ENCODE measurements around the gene RUFY2. TPM values are rescaled to one million over a fixed set of nuclear protein-coding genes. Genes with fewer than 3 reads are reported as not detected.

The RUFY2 gene
- total and polyA plus RNA-seq, 5 experiments from 2014 or later, result 5.0 to 30.0 (median 6.8) TPM

- Mint-ChIP-seq H3K4me1 (peaks cover 2 to 8% (median 5%) of the 10 kb centered on the region in 4 donors), H3K27me3 (no peaks in the 10 kb centered on the region), H3K9me3 (no peaks in the 10 kb centered on the region), H3K27ac (peak overlapping the region in 9 of 10 donors; percentile 57 to 90 (median 86)), H3K4me3 (no peak overlapping the region), H3K36me3 (peaks cover 0 to 47% (median 0%) of the 10 kb centered on the region in 3 donors)
- POLR2A ChIA-PET, result interaction anchor here (0.7 to 6.0 kb wide), 3 partner anchors 15 to 226 kb away, joined by 3 to 38 read pairs (median 5); partner anchors contain the start of genes HNRNPH3 and PBLD
- DNase-seq (peak; percentile 14 to 69 (median 38)), ATAC-seq (peak; percentile 66 to 67)
These were observed 58.8 kb downstream of the RUFY2 start for GRCh38 chr10:68348265-68348741.

GRCh38 chr10:68346774-68347173 is 60.3 kb downstream of the RUFY2 start:
- no peak for DNase-seq
- no peak for ATAC-seq
- H3K36me3 Mint-ChIP-seq, result peaks cover 3 to 47% (median 5%) of the 10 kb centered on the region in 3 donors
- no peak overlapping the region for H3K4me3 Mint-ChIP-seq
- peaks cover 2 to 8% (median 6%) of the 10 kb centered on the region in 4 donors for H3K4me1 Mint-ChIP-seq
- H3K9me3 Mint-ChIP-seq, result no peaks in the 10 kb centered on the region
- peak overlapping the region in 9 of 10 donors; percentile 6 to 90 (median 61) for H3K27ac Mint-ChIP-seq
- POLR2A ChIA-PET, result interaction anchor here (1.0 to 6.0 kb wide), 2 partner anchors 13 to 27 kb away, joined by 3 to 38 read pairs; partner anchors contain the start of genes HNRNPH3 and PBLD
- no peaks in the 10 kb centered on the region for H3K27me3 Mint-ChIP-seq

DNA sequence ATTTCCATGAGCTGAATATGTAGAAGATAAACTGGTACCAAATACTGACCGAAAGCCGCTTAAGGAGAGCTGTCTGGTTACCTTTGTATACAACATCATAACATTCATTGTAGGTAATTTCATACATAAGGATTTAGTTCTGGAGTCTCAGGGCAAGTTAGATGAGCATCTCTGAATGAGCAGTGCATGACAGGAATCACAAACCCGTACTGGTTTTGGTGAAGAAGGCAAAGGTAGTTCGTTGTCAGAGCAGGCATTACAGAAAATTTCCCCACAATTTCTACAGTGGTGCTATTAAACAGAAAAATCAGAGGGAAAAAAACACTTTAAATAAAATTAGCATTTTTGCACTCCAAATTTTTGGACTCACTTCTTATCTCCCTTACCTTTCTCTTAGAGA is 61.5 kb downstream of the RUFY2 start:
- DNase-seq (no peak), ATAC-seq (no peak)
- Mint-ChIP-seq H3K27ac (peak overlapping the region in 6 of 10 donors; percentile 1 to 90 (median 36)), H3K9me3 (no peaks in the 10 kb centered on the region), H3K27me3 (no peaks in the 10 kb centered on the region), H3K4me3 (no peak overlapping the region), H3K36me3 (peaks cover 3 to 58% (median 9%) of the 10 kb centered on the region in 3 donors), H3K4me1 (peaks cover 4 to 14% (median 9%) of the 10 kb centered on the region in 4 donors)
- POLR2A ChIA-PET, result interaction anchor here (6.0 kb wide), 1 partner anchor 12 kb away, joined by 38 read pairs; the partner anchor contains the start of genes HNRNPH3 and PBLD

DNA sequence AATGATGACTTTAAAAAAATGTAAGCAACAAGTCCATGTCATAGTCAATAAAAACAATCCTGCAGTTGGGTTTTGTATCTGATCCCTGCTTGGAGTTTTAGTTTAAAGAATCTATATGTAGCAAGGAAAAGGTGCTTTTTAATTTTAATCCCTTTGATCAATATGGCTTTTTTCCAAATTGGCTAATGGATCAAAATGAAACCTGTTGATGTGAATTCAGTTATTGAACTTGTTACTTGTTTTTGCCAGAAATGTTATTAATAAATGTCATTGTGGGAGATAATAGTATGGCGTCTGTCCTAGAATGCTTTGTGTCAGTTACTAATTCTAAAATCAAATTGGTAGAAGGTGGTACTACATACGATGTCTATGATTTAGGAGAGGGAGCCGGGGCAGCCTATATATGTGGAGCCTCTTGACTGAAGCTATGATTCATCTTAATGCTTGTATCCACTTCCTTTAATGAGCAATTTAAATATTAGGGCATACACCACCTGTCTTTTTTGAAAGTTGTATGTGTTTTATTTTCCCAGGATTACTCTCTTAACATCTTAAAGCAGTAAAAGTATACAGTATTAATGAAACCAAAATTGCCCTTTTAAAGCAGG is 64.1 kb downstream of the RUFY2 start:
- POLR2A ChIA-PET, result interaction anchor here (1.4 kb wide), 1 partner anchor 10 kb away, joined by 4 read pairs; the partner anchor contains the start of gene PBLD
- Mint-ChIP-seq H3K27ac (no peak overlapping the region), H3K27me3 (no peaks in the 10 kb centered on the region), H3K36me3 (peaks cover 3 to 81% (median 20%) of the 10 kb centered on the region in 3 donors), H3K4me1 (peaks cover 9 to 24% (median 13%) of the 10 kb centered on the region in 4 donors), H3K9me3 (no peaks in the 10 kb centered on the region), H3K4me3 (no peak overlapping the region)
- ATAC-seq, result no peak
- no peak for DNase-seq

GRCh38 chr10:68340358-68341080 is 66.6 kb downstream of the RUFY2 start:
- Mint-ChIP-seq H3K36me3 (peaks cover 3 to 87% (median 20%) of the 10 kb centered on the region in 3 donors), H3K4me1 (peaks cover 24 to 49% (median 34%) of the 10 kb centered on the region in 4 donors), H3K27me3 (no peaks in the 10 kb centered on the region), H3K9me3 (no peaks in the 10 kb centered on the region), H3K4me3 (no peak overlapping the region), H3K27ac (peak overlapping the region in 5 of 10 donors; percentile 1 to 91 (median 42))
- POLR2A ChIA-PET, result interaction anchor here (1.4 kb wide), 1 partner anchor 8 kb away, joined by 6 read pairs; the partner anchor contains the start of genes HNRNPH3 and PBLD
- ATAC-seq, result no peak
- no peak for DNase-seq

DNA sequence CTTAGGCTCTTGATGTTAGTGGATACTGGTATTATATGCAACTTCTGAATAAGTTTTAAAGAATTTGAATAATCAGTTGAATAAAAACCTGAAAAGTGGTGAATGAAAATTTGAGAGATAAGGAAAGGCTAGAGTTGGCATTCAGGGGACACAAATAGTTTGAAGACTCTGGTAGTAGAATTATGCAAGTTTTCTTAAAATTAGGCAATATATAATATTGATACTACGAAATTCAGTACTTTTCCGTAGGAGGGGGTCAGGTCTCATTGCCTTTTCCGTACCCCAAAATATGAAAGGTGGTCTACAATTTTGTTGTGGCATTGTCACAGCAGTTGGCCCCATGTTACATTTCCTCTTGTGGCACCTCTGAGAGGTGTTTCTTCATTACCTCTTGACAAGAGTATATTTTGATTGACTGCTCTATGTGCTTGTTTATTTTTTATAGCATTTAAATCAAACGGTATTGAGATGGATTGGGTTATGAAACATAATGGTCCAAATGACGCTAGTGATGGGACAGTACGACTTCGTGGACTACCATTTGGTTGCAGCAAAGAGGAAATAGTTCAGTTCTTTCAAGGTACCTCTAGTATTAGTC is 70.2 kb downstream of the RUFY2 start:
- Mint-ChIP-seq H3K9me3 (peaks cover 0 to 2% (median 0%) of the 10 kb centered on the region in 9 donors), H3K4me1 (peaks cover 37 to 78% (median 49%) of the 10 kb centered on the region in 4 donors), H3K27me3 (peaks cover 0 to 2% (median 0%) of the 10 kb centered on the region in 5 donors), H3K27ac (peak overlapping the region; percentile 50 to 99 (median 87)), H3K36me3 (peaks cover 0 to 61% (median 20%) of the 10 kb centered on the region in 3 donors), H3K4me3 (peak overlapping the region; percentile 57 to 100 (median 80))
- DNase-seq (no peak), ATAC-seq (no peak)
- POLR2A ChIA-PET, result no interaction called here

DNA sequence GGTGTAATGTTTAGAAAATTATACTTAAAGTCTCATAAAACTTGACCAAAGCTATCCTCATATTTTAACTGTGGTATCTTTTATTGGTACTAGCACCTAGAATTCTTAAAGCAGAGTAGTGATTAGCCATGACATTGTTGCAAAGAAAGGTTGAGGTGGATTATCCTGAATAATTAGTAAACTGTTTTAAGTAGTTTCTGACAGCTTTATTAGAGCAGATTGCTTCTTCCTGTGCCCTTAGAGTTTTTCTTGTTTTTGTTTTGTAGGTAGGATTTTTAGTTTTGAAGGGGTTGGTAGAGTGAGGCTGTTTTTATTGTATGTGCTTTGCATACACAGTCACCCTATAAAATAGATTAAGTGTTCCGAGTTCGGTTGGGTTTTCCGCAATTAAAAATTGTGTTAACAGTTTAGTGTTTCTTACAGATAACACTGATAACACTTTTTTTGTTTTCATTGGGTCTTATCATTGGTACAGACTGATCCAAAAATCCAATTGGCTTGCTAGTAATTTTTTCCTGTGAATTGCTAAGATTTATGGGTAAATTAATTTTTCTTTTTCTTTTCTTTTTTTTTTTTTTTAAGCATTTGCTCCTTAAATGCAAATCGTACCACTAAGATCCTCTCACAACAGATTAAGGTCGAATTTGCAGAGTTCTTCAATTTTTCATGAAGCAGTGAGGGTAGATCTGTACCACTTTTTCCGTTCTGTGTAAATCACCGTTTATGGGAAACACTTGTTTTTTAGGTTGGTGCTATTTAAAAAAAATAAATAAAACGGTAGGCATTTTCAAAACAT is 72.2 kb downstream of the RUFY2 start:
- peaks cover 0 to 4% (median 0%) of the 10 kb centered on the region in 9 donors for H3K9me3 Mint-ChIP-seq
- H3K4me3 Mint-ChIP-seq, result peak overlapping the region; percentile 97 to 100 (median 99)
- peaks cover 0 to 6% (median 0%) of the 10 kb centered on the region in 5 donors for H3K27me3 Mint-ChIP-seq
- peaks cover 0 to 42% (median 13%) of the 10 kb centered on the region in 3 donors for H3K36me3 Mint-ChIP-seq
- ATAC-seq, result no peak
- DNase-seq, result no peak
- peaks cover 34 to 89% (median 62%) of the 10 kb centered on the region in 4 donors for H3K4me1 Mint-ChIP-seq
- POLR2A ChIA-PET, result interaction anchor here (0.7 to 5.1 kb wide), 3 partner anchors 13 to 265 kb away, joined by 3 to 38 read pairs (median 4); no protein-coding TSS in a partner anchor
- H3K27ac Mint-ChIP-seq, result peak overlapping the region; percentile 20 to 100 (median 100)

GRCh38 chr10:68333440-68334431 is 73.3 kb downstream of the RUFY2 start:
- DNase-seq, result no peak
- H3K36me3 Mint-ChIP-seq, result peaks cover 0 to 31% (median 7%) of the 10 kb centered on the region in 3 donors
- peaks cover 33 to 81% (median 59%) of the 10 kb centered on the region in 4 donors for H3K4me1 Mint-ChIP-seq
- H3K9me3 Mint-ChIP-seq, result peaks cover 0 to 4% (median 0%) of the 10 kb centered on the region in 9 donors
- peak overlapping the region; percentile 99 to 100 (median 100) for H3K27ac Mint-ChIP-seq
- peaks cover 0 to 6% (median 0%) of the 10 kb centered on the region in 5 donors for H3K27me3 Mint-ChIP-seq
- POLR2A ChIA-PET, result interaction anchor here (0.7 to 5.1 kb wide), 8 partner anchors 9 to 568 kb away, joined by 3 to 42 read pairs (median 8); partner anchors contain the start of genes RUFY2 and SIRT1
- no peak for ATAC-seq
- H3K4me3 Mint-ChIP-seq, result peak overlapping the region; percentile 97 to 100 (median 99)

GRCh38 chr10:68333058-68333395 is 74.0 kb downstream of the RUFY2 start:
- H3K27ac Mint-ChIP-seq, result peak overlapping the region; percentile 99 to 100 (median 100)
- ATAC-seq (no peak), DNase-seq (peak in 1 of 10 donors; percentile 19)
- peaks cover 0 to 4% (median 0%) of the 10 kb centered on the region in 9 donors for H3K9me3 Mint-ChIP-seq
- H3K4me3 Mint-ChIP-seq, result peak overlapping the region; percentile 97 to 100 (median 99)
- H3K36me3 Mint-ChIP-seq, result peaks cover 0 to 25% (median 4%) of the 10 kb centered on the region in 3 donors
- POLR2A ChIA-PET, result interaction anchor here (0.6 to 5.1 kb wide), 16 partner anchors 9 to 569 kb away, joined by 3 to 42 read pairs (median 7); partner anchors contain the start of genes RUFY2 and SIRT1
- H3K27me3 Mint-ChIP-seq, result peaks cover 0 to 6% (median 0%) of the 10 kb centered on the region in 5 donors
- peaks cover 32 to 80% (median 59%) of the 10 kb centered on the region in 4 donors for H3K4me1 Mint-ChIP-seq

Data from naive thymus-derived CD8-positive, alpha-beta T cell (primary cell).